Caco-2 (cell line): ENCODE measurements around the gene OR2V2. TPM values are rescaled to one million over a fixed set of nuclear protein-coding genes. Genes with fewer than 3 reads are reported as not detected.
"Not testable (repeated sequence)": the region's sequence is repeated elsewhere in the genome, so short reads cannot be mapped to it uniquely, and the experiment has no call there.

Experiments used
- BruUV-seq: library from RNA; stranded (reverse); fragments of 400-500 nt; replicated peaks from 2 replicates; lab custom pipeline; 2021; lab: Mats Ljungman, UMichigan
- CTCF ChIA-PET: fragments of 300-600 bp; sonication (Branson Sonifier 250); formaldehyde crosslinking; loops from one replicate; lab custom pipeline; 2022; ENCODE audit warnings: antibody characterized with exemption; lab: Charles Lee
- POLR2A ChIA-PET: fragments of 300-600 bp; sonication (Branson Sonifier 250); formaldehyde crosslinking; loops from one replicate; lab custom pipeline; 2022; ENCODE audit warnings: antibody characterized with exemption; lab: Charles Lee
- DNase-seq, 2 experiments: peaks; one replicate each; pipeline versions ENCODE4 v3.0.0 to v3.0.0-alpha.2; 2020 to 2022
- H3K27me3 ChIP-seq: replicated peaks from 2 replicates; pipeline ENCODE4 v1.6.0; 2011; ENCODE audit warnings: low read length; ENCODE audit not compliant: control insufficient read depth, insufficient read depth
- H3K36me3 ChIP-seq: 2 replicates; pipeline ENCODE4 v1.5.1; 2011; ENCODE audit warnings: low read length; ENCODE audit not compliant: control insufficient read depth, insufficient read depth
- H3K4me1 ChIP-seq: fragments of 250-450 bp; sonication (Bioruptor Pico); 2 replicates; pipeline ENCODE4 v1.5.1; 2020; ENCODE audit warnings: mild to moderate bottlenecking
- H3K4me3 ChIP-seq: 2 replicates; pipeline ENCODE4 v1.5.1; 2011; ENCODE audit warnings: low read depth, mild to moderate bottlenecking, control low read depth, low read length
- H3K9me3 ChIP-seq: fragments of 250-450 bp; sonication (Bioruptor Pico); 2 replicates; pipeline ENCODE4 v1.5.1; 2020; ENCODE audit warnings: mild to moderate bottlenecking, moderate library complexity
- H3K27ac Mint-ChIP-seq: one replicate; pipeline ENCODE4 v1.8.0; 2022; ENCODE audit warnings: mixed read lengths; ENCODE audit not compliant: unreplicated experiment
- H3K27me3 Mint-ChIP-seq: one replicate; pipeline ENCODE4 v1.8.0; 2022; ENCODE audit warnings: mixed read lengths; ENCODE audit not compliant: insufficient read depth, unreplicated experiment
- H3K36me3 Mint-ChIP-seq: one replicate; pipeline ENCODE4 v1.8.0; 2022; ENCODE audit warnings: mild to moderate bottlenecking, mixed read lengths; ENCODE audit not compliant: insufficient read depth, unreplicated experiment
- H3K4me1 Mint-ChIP-seq: one replicate; pipeline ENCODE4 v1.8.0; 2022; ENCODE audit warnings: low read depth, mixed read lengths; ENCODE audit not compliant: unreplicated experiment
- H3K4me3 Mint-ChIP-seq: one replicate; pipeline ENCODE4 v1.8.0; 2022; ENCODE audit warnings: mild to moderate bottlenecking, moderate library complexity, mixed read lengths; ENCODE audit not compliant: unreplicated experiment
- H3K9me3 Mint-ChIP-seq: one replicate; pipeline ENCODE4 v1.8.0; 2022; ENCODE audit warnings: mixed read lengths; ENCODE audit not compliant: unreplicated experiment
- intact Hi-C: fragments of 100-400 bp; cut with micrococcal nuclease; formaldehyde crosslinking; loops from one replicate; pipeline ENCODE4 v1.10.0; 2022; ENCODE audit not compliant: unreplicated experiment
- total RNA-seq: library from RNA; stranded (reverse); gene quantifications from 2 replicates; pipeline ENCODE4 v1.2.3, GENCODE V29; 2022
- TF ChIP-seq, protein P1 (sequence below), 2 experiments: fragments of 200-600 bp in 1 of 2; IDR thresholded peaks; 1 replicate in 1 of 2; 2 replicates in 1 of 2; pipeline versions ENCODE4 v1.5.1 to v1.8.0; 2011 to 2022; ENCODE audit warnings: antibody characterized with exemption in 1 of 2, control low read depth in 1 of 2, inconsistent platforms in 1 of 2, low read depth in 1 of 2, low read length in 1 of 2, mild to moderate bottlenecking in 1 of 2, moderate library complexity in 1 of 2; ENCODE audit not compliant: insufficient read depth in 1 of 2, severe bottlenecking in 1 of 2, unreplicated experiment in 1 of 2

The OR2V2 gene
- total RNA-seq, 1 experiment from 2014 or later = not detected

DNA sequence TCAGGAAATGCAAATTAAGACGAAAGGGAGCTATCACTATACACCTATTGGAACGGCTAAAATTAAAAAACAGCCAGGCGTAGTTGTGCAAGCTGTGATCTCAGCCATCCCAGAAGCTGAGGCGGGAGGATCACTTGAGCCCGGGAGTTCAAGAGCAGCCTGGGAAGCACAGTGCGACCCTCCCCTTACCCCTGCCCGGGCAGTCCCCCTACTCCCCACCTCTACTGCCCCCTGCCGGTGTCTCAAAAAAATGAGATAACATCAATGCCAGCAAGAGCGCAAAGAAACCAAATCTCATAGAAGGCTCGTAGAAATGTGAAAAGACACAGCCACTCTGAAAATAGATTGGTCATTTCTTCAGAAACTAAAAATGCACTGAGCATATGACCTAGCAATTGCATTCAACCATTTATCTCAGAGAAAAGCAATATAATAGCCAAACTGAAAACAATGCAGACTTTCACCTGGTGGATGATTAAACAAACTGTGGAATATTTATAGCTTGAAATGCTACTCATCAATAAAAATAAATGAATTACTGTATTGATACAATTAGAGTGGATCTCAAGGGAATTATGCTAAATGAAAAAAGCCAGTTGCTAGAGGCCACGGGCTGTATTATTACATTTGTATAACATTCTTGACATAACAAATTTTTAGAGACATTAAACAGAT, 20.6 kb downstream of the OR2V2 start:
- Mint-ChIP-seq H3K9me3 (no peaks in the 10 kb centered on the region), H3K36me3 (peaks cover 8% of the 10 kb centered on the region), H3K4me3 (no peak overlapping the region), H3K4me1 (peaks cover 10% of the 10 kb centered on the region), H3K27ac (no peak overlapping the region), H3K27me3 (peaks cover 3% of the 10 kb centered on the region)
- no TSS peak for BruUV-seq
- no peaks in the 10 kb centered on the region for H3K27me3 ChIP-seq
- intact Hi-C loops = no loop called here
- ChIA-PET CTCF (interaction anchor here (0.6 kb wide), 1 partner anchor 36 kb away, joined by 3 read pairs; no protein-coding TSS in a partner anchor), POLR2A (interaction anchor here (0.6 kb wide), 1 partner anchor 16 kb away, joined by 3 read pairs; no protein-coding TSS in a partner anchor)
- no peak overlapping the region for H3K4me3 ChIP-seq
- H3K36me3 ChIP-seq = no peaks in the 10 kb centered on the region
- H3K4me1 ChIP-seq = 0 out of 2 replicates have a peak, but pooled peaks cover 4% of the 10 kb centered on the region
- peak in 1 of 2 experiments; percentile 59 for DNase-seq
- no peaks in the 10 kb centered on the region for H3K9me3 ChIP-seq
- TF ChIP-seq, protein P1, sequence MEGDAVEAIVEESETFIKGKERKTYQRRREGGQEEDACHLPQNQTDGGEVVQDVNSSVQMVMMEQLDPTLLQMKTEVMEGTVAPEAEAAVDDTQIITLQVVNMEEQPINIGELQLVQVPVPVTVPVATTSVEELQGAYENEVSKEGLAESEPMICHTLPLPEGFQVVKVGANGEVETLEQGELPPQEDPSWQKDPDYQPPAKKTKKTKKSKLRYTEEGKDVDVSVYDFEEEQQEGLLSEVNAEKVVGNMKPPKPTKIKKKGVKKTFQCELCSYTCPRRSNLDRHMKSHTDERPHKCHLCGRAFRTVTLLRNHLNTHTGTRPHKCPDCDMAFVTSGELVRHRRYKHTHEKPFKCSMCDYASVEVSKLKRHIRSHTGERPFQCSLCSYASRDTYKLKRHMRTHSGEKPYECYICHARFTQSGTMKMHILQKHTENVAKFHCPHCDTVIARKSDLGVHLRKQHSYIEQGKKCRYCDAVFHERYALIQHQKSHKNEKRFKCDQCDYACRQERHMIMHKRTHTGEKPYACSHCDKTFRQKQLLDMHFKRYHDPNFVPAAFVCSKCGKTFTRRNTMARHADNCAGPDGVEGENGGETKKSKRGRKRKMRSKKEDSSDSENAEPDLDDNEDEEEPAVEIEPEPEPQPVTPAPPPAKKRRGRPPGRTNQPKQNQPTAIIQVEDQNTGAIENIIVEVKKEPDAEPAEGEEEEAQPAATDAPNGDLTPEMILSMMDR (IDR thresholded peaks at IDR 0.05; ENCODE audit: insufficient read depth in 1 of 2, low read depth in 1 of 2, low read length in 1 of 2, severe bottlenecking in 1 of 2, unreplicated experiment in 1 of 2) = peak; percentile 34 to 48

DNA sequence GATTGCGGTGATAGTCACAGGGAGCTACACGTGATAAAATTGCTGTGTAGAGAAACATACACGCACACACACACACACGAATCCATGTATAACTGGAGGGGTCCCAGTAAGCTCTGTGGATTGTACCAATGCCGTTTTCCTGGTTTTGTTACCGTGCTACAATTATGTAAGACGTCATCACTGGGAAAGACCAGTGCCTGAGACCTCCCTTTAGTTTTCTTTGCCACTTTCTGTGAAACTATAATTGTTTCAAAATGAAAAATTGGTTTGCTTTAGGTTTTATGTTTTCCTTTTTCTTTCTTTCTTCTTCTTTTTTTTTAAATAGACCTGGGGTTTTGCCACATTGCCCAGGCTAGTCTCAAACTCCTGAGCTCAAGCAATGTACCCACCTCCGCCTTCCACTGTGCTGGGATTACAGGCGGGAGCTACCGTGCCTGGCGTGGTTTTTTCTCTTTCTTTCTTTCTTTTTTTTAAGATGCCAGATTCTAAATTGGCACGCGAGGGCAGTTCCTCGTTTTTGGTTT, 21.3 kb downstream of the OR2V2 start:
- Mint-ChIP-seq H3K4me1 (peaks cover 16% of the 10 kb centered on the region), H3K9me3 (no peaks in the 10 kb centered on the region), H3K27ac (no peak overlapping the region), H3K36me3 (peaks cover 15% of the 10 kb centered on the region), H3K27me3 (peaks cover 3% of the 10 kb centered on the region), H3K4me3 (no peak overlapping the region)
- H3K9me3 ChIP-seq = no peaks in the 10 kb centered on the region
- H3K36me3 ChIP-seq = no peaks in the 10 kb centered on the region
- no peak for DNase-seq
- 0 out of 2 replicates have a peak, but pooled peaks cover 4% of the 10 kb centered on the region for H3K4me1 ChIP-seq
- no TSS peak for BruUV-seq
- no peak overlapping the region for H3K4me3 ChIP-seq
- TF ChIP-seq, protein P1 (IDR thresholded peaks at IDR 0.05; ENCODE audit: insufficient read depth in 1 of 2, low read depth in 1 of 2, low read length in 1 of 2, severe bottlenecking in 1 of 2, unreplicated experiment in 1 of 2) = no peak
- H3K27me3 ChIP-seq = no peaks in the 10 kb centered on the region
- intact Hi-C loops = no loop called here
- ChIA-PET POLR2A (interaction anchor here (0.6 kb wide), 1 partner anchor 16 kb away, joined by 3 read pairs; no protein-coding TSS in a partner anchor), CTCF (no interaction called here)

DNA sequence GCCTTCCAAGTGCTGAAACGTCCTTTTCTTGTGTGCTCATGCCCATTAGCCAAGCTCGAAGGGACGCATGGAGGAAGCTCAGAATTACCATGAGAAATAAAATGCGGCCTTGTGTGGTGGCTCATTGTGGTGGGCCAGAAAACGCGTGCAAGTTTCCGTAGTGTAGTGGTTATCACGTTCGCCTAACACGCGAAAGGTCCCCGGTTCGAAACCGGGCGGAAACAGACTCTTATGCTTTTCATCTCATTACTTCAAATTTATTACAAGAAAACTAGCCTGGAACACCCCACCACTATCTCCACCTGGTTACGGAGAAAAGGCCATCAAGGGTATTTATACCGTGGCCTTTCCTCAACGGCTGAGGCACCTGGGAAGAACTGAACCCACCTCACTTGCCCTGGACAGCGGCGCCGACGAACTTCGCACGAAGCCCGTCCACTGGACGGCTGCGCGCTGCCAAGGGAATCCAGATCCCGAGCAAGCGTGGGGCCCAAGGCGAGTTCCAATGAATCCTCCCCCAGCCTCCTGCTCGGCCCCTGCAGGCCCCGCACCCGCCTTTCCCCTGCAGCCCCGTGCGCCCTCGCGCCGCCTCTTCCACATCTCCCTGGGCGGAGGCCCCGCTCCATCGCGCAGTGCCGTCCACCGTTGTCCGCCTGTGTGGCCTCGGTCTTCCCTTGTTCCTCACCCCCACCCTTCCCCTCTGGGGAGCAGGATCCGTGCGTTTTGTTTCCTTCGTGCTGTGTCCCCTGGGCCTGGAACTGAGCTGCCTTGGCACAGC, 22.3 kb downstream of the OR2V2 start:
- BruUV-seq, H3K36me3 ChIP-seq, H3K4me3 ChIP-seq, POLR2A ChIA-PET, H3K4me1 ChIP-seq, intact Hi-C loops, H3K9me3 Mint-ChIP-seq, H3K9me3 ChIP-seq, H3K27me3 ChIP-seq, H3K27me3 Mint-ChIP-seq, H3K27ac Mint-ChIP-seq: not testable (repeated sequence)
- CTCF ChIA-PET = interaction anchor here (1.7 kb wide), 1 partner anchor 15 kb away, joined by 6 read pairs; no protein-coding TSS in a partner anchor
- DNase-seq = peak; percentile 51 to 56
- Mint-ChIP-seq H3K36me3 (peaks cover 17% of the 10 kb centered on the region), H3K4me1 (peaks cover 16% of the 10 kb centered on the region), H3K4me3 (peak overlapping the region; percentile 48)
